GM21825 (cell line): ENCODE measurements around the gene DNMT3L.
"Not testable (repeated sequence)": the region's sequence is repeated elsewhere in the genome, so short reads cannot be mapped to it uniquely, and the experiment has no call there.

Experiments used
- ATAC-seq: cut with Tn5 transposase; IDR thresholded peaks from one replicate; pipeline ENCODE4 v1.9.1; 2021; ENCODE audit warnings: mild to moderate bottlenecking, moderate library complexity; ENCODE audit not compliant: unreplicated experiment

DNMT3L gene

DNA sequence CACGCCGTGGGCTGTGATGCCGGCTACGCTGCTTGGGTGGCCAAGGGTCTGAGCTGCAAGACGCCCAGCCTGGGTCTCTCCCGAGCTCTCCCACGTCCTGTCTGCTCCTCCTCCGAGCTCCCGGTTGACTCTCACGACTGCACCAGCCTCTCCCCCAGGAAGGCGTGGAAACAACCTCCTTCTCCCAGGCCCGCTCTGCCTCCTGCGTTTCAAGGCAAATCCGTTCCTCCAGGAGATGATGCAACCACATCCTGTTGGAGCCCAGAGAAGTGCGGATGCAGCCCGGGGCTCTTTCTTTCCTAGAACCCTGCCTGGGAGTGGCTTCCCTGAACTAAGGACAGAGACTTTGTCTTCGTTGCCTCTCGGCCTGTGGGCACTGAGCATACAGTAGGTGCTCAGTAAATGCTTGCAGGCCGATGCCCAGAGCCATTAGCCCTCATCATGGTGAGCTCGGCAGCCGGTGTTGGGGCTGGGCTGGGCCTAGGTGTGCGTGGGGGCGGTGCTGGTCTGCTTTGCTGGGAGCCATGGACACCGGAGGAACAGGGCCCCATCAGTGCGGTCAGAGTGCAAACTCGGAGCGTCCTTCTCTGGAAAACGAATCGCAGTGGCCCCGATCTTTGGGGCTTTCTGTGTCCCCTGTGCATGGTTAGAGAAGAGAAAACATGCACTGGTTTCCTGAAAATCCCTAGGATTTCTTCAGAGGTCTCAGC lies 59.0 kb downstream of the DNMT3L start:
- ATAC-seq = not testable (repeated sequence)

DNA sequence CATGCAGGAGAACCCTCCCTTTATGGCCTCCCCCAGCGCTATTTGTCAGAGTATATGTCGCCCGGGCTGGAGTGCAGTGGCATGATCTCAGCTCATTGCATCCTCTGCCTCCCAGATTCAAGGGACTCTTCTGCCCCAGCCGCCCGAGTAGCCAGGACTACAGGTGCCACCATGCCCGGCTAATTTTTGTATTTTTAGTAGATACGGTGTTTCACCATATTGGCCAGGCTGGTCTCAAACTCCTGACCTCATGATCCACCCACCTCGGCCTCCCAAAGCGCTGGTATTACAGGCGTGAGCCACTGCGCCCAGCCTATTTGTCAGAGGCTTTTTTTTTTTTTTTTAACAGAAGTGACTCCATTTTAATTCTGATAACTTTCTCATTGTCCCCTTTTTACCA lies 61.7 kb downstream of the DNMT3L start:
- ATAC-seq = not testable (repeated sequence)

DNA sequence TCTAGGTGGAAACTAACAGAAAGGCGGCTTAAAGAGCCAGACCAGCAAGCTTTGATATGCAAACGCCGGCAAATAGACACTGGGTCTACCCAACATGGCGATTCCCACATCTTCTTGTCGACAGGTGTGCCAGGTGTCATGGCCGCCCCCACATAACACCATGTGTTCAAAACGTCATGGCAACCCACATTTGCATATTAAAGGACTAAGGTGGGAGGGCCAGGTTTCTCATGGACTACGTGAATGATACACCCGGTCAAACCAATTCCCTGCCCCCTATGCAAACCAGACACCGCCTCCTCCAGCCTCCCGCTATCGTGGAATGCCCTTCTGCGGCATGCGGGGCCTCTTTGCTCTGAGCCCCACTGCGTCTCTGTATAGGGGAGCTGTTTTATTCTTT lies 62.2 kb downstream of the DNMT3L start:
- ATAC-seq = no peak

DNA sequence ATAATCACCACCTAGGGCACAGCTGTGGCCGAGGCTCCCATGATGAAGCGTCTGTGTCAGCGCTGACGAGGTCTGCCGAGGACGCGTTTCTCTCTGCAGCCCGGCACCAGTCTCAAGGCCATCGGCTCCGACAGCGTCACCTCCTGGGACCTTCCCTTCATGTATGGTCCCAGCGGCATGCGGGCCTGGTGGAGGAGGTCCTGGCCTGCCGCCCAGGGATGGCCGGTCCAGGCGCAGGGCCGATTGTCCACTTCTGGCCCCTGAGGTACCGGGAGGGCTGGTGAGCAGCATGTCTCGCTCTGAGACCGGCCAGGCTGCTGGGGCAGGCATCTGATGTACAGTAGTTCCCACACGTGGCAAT lies 64.6 kb downstream of the DNMT3L start:
- ATAC-seq = not testable (repeated sequence)
